NCI-H1105 treated with DMSO at 0.1 percent for 48 hours (cell line): Measurements from ENCODE around the gene GRB7.
"Not testable (repeated sequence)": the region's sequence is repeated elsewhere in the genome, so short reads cannot be mapped to it uniquely, and the experiment has no call there.

Experiments
- DNase-seq: peaks from one replicate; lab custom pipeline; 2025; lab: John Stamatoyannopoulos, UW

Gene GRB7

GRCh38 chr17:39752241-39752881 is 14.6 kb downstream of the GRB7 start:
- no peak for DNase-seq

- peak; percentile 58 for DNase-seq
Observed at GRCh38 chr17:39753514-39754160, 15.9 kb downstream of the GRB7 start.

DNA sequence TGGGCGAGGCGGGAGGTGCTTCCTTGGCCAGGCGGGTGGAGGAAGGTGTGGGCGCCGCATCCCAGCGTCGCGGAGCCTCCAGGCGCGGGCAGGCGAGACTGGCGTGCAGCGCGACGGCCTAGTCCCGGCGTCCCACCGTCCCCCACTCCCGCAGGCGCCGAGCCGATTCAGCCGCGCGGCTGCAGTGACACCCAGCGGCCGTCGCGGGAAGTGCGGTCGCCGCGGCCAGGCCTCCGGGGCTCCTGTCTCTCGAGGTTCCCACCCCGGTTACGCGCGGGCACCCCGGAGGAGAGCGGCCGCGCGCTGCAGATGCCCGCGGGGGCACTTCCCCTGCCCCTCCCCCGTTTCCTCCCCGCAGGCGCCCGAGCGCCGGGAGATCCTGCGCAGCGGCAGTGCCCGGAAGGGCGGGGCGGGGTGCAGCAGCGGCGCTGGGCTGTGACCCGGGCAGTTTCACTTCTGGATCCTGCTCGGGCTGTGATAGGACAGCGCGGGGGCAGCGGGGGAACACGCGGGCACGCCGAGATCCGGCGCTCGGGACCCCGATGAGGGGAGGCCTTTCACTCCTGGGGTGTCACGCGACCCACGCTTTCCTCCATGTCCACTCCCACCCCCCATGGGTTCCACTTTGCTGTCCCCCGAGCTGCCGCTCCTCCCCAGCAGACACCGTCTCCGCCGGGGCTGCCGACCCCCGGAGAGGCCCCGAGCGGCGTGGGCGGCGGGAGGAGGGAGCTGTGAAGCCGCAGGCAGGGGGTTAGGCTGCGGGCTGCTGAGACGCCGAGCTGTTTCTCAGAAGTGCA is 16.6 kb downstream of the GRB7 start:
- peak; percentile 74 for DNase-seq

DNA sequence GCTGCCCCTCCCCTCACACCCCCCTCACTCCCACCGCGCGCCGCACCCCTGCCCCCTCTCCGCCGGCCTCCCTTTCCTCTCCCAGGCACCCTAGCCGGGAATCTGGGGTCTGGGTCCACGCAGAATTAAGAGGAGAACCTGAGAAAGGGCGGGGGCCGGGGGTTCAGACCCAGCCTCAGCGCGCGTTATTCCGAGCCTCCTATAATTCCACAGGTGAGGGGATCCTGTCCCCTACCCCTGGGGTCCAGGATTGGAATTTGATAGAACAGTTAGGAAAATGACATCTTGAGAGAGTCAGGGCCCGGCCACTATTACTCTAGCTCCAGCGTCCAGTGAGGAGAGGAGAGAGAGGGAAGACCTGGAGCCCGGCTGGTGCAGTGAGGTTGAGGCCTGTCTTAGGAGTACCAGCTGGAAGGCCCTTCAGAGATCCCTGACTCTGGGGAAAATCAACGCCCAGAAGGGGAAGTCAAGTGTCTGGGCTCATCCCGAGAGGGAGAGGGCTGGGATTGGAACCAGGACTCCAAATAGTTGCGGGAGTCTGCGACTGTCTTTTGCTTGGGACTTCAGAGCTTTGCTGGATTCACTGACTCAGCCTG is 17.3 kb downstream of the GRB7 start:
- no peak for DNase-seq

GRCh38 chr17:39755554-39756379 is 18.0 kb downstream of the GRB7 start:
- no peak for DNase-seq

DNA sequence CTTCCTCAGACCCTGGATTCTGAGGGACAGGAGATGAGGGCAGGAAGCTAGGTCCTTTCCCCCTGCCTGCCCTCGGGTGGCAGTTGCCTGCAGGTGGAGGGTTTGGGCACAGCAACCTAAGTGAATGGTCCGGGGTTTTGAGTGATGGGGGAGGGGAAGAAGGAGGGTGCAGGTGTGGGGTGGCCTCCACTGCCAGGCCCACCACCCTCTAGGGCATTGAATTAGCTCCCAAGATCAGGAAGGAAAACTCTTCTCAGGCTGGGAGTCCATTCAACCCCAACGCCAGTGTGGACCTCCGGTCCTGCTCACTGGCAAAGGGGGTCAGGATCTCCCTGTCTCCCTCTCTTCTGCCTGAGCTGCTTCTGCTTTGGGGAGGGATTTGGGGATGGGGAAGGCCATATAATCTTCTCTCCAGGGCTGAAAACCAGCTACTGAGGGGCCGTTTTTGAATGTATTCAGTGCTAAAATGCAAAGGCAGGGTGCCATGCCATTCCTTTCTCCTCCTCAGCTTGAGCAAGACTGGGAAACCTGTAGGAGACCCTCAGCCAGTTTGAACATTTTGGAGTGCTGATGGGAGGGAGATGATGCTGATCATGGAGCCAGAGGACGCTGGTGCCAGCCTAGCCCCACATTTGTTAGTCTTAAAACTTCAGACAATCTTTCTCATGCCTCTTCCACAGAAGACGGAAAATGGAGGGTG is 18.8 kb downstream of the GRB7 start:
- DNase-seq = no peak

DNA sequence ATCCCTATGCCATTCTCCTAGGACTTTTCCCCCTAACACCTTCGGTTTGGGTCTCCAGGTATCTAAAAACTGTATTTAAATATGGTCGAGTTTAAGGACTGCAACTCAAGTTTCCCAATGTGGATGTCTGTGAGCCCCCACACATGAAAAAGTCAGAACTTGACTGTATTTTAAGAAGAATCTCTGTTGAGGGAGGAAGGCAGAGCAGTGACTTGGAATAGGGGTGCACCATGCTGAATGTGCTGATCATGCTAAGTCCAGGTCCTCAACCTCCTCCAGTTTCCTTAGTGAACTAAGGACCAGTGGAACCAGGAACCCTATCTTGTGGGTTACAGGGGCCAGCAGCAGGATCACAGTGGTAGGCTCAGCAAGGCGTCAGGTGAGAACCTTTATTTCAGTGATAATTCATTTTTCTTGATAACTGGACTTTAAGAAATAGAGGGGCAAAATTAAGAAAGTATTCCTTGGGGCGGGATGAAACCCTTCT is 19.5 kb downstream of the GRB7 start:
- no peak for DNase-seq

GRCh38 chr17:39757931-39758873 is 20.5 kb downstream of the GRB7 start:
- no peak for DNase-seq

DNA sequence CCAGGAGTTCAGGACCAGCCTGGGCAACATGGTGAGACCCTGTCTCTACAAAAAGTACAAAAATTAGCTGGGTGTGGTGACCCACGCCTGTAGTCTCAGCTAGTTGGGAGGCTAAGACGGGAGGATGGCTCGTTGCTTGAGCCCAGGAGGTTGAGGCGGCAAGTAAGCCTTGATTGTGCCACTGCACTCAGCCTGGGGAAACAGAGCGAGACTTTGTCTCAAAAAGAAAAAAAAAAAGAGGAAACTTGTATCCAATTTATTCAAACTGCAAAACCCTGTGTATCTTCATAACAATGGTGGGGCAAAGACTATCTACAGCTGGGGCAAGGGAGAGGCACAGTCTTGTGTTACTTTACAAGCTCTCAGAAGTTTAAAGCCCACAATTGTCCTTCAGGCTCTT is 21.5 kb downstream of the GRB7 start:
- DNase-seq = no peak

- no peak for DNase-seq
Observed at GRCh38 chr17:39761861-39762496, 24.2 kb downstream of the GRB7 start.

DNA sequence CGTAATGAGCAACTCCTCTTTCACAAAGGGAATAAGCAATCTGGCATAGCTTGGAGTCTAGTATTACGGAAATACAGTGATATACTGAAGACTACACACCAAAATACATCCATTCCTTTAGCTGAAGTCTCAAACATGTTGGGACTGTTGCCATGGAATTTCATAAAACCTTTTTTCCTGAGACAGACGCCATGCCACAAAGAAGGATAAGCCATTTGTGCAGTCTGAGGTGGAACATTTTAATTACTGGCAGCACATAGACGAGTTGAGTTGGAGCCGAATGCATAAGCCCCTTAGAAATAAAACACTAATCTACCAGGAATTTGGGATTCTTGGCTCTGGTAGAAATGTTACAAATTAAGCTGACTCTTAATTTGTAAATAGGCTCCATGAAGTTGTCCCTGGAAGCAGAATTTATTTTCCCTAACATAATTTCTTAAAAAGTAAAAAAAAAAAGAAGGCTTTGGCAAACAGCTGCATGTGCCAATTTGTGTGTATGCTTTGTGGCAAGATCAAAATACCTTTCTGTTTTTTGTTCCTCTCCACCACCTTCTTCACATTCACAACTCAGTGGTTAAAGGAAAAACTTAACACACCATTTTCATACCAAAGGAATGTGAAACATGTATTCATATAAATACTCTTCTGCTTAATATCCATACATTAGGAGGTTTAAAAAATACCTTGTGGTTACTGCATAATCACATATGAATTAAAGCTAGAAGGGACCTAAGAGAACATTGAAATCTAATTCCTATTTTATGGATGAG is 25.5 kb downstream of the GRB7 start:
- no peak for DNase-seq

GRCh38 chr17:39764171-39764570 is 26.4 kb downstream of the GRB7 start:
- not testable (repeated sequence) for DNase-seq

- DNase-seq = no peak
Observed at GRCh38 chr17:39765175-39765574, 27.4 kb downstream of the GRB7 start.

DNA sequence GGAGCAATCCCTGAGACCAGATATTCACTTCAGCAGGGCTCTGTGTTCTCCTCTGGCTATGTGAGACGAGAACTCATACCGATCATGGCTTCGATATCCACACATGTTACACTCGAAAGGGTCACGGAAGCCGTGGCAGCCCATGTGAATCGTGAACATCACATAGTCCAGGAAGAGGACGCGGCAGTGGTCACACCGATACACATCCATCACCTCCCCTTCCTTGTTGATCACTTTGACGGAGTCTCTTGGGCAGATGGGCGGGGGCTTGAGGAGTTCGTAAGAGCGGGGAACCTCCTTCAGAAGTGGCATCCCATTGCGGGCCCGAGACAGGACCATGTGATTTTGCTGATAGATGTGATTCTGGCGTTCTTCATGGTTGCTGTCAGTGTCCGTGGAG is 28.0 kb downstream of the GRB7 start:
- DNase-seq = no peak

- no peak for DNase-seq
Observed at GRCh38 chr17:39767147-39767546, 29.4 kb downstream of the GRB7 start.

DNA sequence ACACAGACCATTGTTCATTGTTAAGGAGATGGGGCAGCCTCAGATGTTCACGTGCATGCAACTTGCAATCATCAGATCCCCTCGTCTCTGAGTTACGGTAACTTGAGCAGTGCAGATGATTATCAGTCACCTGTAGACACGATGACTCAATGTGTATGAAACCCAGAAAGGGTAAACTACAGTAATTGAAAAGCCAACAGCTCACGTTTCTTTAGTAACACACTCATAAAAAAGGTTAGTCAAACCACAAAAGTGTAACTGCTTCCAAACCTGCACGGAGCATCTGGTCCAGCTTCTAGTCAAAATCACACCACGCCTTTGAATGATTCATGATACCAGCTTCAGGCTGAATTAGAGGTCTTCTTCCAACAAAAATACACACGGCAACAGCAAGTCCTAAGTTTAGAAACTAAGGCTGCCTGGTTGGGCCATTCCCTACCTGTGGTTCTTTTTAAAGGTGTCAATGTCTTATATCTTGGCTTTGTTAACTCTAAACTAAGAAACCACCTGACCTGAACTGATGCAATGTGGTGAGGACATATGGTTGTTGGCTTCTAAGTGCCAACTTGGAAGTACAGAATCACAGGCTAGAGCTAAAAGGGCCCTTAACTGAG is 32.3 kb downstream of the GRB7 start:
- DNase-seq = no peak

DNA sequence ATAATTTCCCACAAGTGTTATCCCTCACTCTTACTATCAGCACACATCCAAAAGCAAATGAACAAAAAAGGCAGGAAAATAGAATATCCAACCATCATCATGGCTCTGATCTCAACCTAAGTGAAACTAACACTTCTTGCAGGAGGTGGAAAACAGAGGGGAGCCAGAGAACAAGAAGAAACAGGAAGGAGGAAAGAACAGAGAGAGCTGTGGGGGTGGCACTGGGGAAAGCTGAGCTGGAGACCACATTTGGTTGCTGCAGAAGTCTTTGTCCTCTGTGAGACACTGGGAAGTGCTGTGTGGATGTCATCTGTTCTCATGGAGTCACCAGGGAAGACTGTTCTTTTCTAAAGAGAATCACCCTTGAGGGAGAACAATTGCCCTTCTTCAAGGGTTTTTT is 34.7 kb downstream of the GRB7 start:
- DNase-seq = no peak
